ENCODE results near the gene FHOD3. TPM values are rescaled to one million over a fixed set of nuclear protein-coding genes. Genes with fewer than 3 reads are reported as not detected.

The FHOD3 gene
- total RNA-seq, 1 donor = not detected

DNA sequence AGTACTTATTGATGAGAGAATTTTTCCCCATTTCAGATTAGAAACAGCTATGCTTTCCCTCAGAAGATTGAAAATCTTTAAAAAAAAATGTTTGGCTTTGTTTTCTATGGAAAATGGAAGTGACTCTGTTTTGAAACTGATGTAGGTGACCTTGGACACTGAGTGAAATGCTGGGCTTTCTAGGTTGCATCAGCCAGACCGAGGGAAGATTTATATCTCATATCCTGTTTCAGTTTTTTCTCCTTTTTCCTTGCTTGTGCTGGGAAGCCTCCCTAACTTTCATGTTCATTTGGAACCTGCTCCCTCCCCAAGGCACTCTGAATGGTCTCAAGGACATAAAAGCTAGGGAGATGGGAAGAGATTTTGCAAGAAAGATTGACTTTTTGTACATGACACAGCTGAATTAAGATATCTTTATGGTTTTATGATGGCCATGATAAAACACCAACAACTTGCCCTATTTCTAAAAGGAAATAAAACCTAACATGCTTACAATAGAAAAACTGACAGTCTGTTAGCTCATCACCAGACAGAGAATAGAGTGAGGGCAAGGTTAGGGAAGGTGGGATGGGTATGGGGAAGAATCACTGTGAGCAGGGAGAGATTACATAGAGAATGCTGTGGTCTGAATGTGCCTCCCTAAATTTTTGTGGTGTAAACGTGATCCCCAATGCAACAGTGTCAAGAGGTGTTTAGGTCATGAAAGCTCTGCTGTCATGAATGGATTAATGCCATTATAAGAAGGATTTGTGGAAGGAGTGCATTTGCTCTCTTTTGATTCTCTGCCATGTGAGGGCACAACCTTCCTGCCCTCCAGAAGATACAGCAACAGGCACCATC, 281.6 kb downstream of the FHOD3 start:
- no peak for DNase-seq (ENCODE audit: low read depth in 2 of 3, low spot score in 2 of 3)

DNA sequence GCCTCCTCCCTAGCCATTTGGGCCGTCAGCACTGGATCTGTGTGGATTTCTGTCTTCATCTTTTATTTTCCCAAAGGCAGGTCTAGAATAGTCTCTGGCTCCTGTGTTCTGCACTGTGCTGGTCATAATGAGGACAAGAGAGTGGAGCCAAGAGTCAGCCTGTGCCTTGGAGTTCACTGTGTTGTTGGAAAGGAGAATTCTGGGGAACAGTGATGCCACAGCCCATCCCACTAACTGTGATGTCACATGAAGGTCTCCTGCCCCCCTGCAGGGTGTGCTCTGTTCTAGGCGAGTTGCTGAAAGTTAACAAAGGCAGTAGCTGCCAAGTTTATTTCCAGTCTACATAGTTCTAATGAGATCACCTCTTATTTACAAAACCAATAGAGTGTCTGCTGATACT, 282.8 kb downstream of the FHOD3 start:
- no peak for DNase-seq (ENCODE audit: low read depth in 2 of 3, low spot score in 2 of 3)

DNA sequence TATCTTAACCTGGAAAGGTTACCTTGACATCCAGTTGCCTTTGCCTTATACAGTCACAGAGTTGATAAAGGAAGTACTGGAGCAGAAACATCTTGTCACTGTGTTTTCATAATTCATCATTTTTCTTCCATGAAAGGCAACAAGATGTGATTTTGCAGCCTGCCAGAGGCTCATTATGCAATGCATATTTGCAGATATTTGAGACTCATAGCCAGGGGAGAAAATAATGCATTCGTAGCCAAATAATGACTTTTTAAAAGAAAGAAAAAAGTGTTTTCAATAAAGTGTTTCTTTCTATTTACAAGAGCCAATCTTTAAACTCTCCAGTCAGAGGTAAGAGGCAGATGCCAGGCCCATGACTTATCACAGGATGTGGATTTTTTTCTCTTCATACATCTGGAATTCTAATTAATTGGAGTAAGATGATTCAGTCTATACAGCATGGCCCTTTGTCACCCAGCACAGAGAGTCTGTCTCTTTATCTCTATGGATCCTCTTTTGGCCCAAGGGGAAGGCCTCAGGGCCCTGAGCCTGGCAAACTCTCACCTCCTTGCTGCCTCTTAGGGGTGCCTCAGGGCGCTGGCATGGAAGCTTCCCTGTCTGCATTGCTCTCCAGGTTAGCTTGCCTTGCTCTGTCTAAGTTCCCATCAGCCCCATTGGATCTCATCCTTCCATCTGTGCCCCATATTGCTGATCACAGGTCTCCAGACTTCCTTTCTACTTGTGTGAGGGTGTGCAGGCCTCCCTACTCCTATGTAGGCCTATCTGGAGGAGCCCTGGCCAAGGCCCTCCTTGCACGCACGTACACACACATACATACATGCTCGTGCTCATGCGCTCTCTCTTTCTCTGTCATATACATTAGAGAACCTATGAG, 283.6 kb downstream of the FHOD3 start:
- no peak for DNase-seq (ENCODE audit: low read depth in 2 of 3, low spot score in 2 of 3)

- DNase-seq (ENCODE audit: low read depth in 2 of 3, low spot score in 2 of 3) = no peak
Observed at GRCh38 chr18:36582988-36583745, 285.7 kb downstream of the FHOD3 start.

DNA sequence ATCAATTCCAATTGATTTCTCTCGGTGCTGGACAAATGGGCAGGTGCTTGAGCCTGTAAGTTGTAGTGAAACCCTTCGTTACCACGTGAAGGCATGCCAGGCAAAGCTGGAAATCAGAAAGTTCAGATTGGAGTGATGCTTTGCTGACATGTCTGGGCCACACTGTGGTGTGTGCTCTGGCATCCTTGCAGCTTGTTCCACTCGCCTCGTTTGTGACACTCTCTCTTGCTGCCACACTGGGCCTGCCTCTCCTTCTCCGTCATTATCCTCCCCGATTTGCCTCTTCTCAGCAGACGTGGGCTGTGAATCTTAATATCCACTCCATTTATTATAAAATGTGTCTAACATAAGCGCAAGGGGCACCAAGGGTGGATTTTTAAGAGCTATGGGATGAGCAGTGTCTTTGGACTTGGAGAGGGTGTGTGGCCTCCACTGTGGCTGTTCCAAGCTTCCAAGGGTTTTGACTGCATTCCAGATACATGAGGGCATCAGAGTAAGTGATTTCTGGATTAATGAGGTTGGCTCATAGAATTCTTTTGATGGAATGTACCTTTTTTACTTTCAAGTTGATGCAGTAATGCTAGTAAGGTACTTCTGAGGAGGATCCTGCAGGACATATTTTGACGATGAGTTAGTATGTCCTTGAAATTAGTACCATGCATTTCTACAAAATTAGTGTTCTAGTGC, 292.5 kb downstream of the FHOD3 start:
- DNase-seq (ENCODE audit: low read depth in 2 of 3, low spot score in 2 of 3) = no peak

DNA sequence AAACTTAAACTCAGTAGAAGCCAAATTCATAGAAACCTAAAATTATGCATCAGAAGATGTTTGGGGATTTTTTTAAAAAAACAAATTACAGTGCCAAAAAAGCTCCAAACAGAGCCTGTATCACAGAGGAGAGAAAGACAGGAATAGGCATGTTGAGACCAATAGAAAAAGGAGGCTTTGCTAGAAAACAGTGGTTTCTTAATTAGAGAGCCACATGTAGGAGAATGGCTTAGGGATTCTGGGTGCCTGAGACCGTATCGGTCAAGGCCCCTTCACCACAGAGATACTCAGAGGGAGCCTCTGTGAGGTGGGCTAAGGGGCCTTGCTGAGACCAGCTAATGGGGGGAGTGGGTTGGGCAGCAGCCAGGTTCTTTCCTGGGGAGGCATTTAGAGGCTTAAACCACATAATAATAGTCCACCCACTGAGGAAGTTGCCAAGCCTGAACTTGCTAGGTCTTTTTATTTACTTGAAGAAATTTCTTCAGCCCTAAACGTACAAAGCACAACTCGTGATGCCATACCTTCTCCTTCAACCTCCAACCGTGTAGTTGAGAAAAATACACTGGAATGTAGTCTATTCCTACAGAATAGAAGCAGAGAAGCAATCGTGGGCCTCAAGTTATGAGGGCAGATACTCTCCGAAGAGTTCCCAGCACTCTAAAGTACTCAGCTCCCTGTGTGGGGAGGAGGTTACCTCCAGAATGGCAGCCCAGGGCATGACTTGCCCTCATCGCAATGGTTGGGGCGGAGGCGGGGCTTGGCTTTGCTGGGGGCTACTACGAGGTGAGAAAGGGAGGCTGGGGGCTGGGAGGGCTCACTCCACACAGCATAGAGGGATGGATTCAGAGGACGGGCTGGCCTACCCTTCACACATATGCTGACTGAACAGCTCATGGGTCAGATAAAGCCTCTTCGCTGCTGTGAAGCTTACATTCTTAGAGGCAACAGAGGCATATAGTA, 293.4 kb downstream of the FHOD3 start:
- DNase-seq (ENCODE audit: low read depth in 2 of 3, low spot score in 2 of 3) = no peak

GRCh38 chr18:36592282-36592681, 294.8 kb downstream of the FHOD3 start:
- DNase-seq (ENCODE audit: low read depth in 2 of 3, low spot score in 2 of 3) = no peak

- DNase-seq (ENCODE audit: low read depth in 2 of 3, low spot score in 2 of 3) = no peak
Observed at GRCh38 chr18:36593001-36593400, 295.5 kb downstream of the FHOD3 start.

DNA sequence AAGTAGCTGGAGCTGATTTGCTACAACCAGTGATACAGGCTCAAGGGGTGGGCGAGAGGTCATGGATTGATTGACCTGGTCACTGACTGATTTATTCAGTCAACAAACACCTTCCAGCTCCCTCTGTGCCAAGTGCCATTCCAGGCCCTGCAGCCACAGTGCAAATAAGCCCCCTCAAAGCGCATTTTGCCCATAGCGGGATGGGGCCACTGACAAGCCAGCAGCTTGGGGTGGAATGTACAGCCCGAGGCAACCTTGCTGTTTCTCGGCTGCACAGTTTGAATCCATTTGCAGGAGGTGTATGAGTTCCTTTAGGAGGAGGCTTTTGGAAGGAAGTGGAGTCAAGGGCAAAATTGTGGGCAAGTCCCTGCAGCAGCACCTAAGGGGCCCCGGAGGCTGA, 296.1 kb downstream of the FHOD3 start:
- no peak for DNase-seq (ENCODE audit: low read depth in 2 of 3, low spot score in 2 of 3)

DNA sequence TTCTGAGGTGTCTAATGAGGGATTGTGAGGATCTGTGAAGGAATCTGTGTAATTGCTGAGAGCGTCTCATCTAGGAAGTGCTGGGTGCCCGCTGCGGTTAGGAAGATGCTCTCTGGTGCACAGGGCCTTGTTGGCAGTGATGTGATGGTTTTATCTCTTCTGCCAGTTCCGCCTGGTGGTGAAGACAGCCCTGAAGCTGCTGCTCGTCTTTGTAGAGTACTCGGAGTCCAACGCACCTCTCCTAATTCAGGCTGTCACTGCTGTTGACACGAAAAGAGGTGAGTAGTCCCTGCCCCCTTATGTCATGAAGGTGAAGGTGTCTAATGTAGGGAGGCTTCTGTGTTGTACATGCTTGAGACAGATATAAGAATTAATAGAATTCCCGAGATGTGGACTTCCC, 297.1 kb downstream of the FHOD3 start:
- DNase-seq (ENCODE audit: low read depth in 2 of 3, low spot score in 2 of 3) = no peak

GRCh38 chr18:36595046-36595817, 297.7 kb downstream of the FHOD3 start:
- DNase-seq (ENCODE audit: low read depth in 2 of 3, low spot score in 2 of 3) = no peak

DNA sequence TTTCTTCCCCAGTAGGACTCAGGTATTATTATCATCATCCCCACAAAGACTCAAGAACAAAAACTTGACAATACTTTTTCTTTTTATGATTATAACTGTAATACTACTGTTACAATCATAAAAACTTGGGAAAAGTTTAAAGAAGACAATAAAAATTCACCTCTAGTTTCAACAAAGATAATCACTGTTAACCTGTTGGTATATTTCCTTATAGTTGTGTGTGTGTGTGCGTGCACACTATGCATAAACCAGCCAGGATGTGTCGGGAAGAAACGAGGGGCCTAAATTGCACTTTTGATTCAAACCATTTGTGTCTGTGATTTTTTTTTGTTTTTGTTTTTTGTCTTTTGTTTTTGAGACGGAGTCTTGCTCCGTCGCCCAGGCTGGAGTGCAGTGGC, 298.3 kb downstream of the FHOD3 start:
- no peak for DNase-seq (ENCODE audit: low read depth in 2 of 3, low spot score in 2 of 3)

- no peak for DNase-seq (ENCODE audit: low read depth in 2 of 3, low spot score in 2 of 3)
Observed at GRCh38 chr18:36597636-36598035, 300.1 kb downstream of the FHOD3 start.

GRCh38 chr18:36600548-36600947, 303.0 kb downstream of the FHOD3 start:
- DNase-seq (ENCODE audit: low read depth in 2 of 3, low spot score in 2 of 3) = no peak

DNA sequence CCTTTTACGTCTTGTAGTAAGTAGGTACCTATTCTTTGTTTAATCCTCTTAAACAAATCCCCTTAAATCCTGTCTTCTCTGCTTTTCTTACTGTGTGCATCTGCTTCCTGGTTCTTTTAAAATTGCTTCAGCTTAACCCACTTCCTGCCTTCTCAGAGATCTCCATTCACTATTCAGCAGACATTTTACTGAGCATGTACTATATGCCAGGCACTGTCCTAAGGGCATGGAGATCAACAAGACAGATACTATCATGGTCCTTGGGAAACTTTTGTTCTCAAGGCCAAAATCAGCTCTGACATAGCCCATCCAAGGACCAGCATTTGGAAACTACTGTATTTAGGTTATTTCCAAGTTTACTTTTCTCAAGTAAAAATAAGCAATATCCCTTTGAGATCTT, 303.8 kb downstream of the FHOD3 start:
- no peak for DNase-seq (ENCODE audit: low read depth in 2 of 3, low spot score in 2 of 3)

DNA sequence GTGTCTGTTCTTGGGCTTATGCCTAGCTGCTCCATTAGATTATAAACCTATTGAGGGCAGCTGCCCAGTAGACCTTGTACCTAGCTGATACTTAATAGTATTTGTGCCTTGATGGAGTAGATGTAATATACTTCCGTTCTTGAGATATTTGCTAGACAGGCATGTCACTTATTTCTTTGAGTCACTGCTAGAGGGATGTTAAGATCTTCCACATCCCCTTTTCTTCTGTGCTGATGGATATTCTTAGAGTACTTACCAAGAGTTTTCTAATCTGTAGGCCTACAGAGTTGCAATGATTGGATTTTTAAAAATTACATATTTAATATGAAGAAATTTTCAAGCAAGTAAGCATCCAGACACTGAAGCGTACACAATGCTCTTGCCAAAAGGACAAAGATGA, 304.6 kb downstream of the FHOD3 start:
- no peak for DNase-seq (ENCODE audit: low read depth in 2 of 3, low spot score in 2 of 3)

- no peak for DNase-seq (ENCODE audit: low read depth in 2 of 3, low spot score in 2 of 3)
Observed at GRCh38 chr18:36602620-36603019, 305.1 kb downstream of the FHOD3 start.

GRCh38 chr18:36608107-36608506, 310.6 kb downstream of the FHOD3 start:
- DNase-seq (ENCODE audit: low read depth in 2 of 3, low spot score in 2 of 3) = no peak

- no peak for DNase-seq (ENCODE audit: low read depth in 2 of 3, low spot score in 2 of 3)
Observed at GRCh38 chr18:36610258-36610657, 312.7 kb downstream of the FHOD3 start.

Measured in hematopoietic multipotent progenitor cell (in vitro differentiated cells).